GM21576 (cell line): ENCODE data around the gene FAHD1.

Experiments used
- ATAC-seq: cut with Tn5 transposase; IDR thresholded peaks from one replicate; pipeline ENCODE4 v1.9.1; 2021; ENCODE audit warnings: mild to moderate bottlenecking, moderate library complexity; ENCODE audit not compliant: unreplicated experiment

Gene FAHD1

GRCh38 chr16:1826691-1827573 is at the start of gene FAHD1, which contains the start of gene HAGH:
Gene FAHD1 (plus strand): TSS chr16:1827206. CDS start chr16:1827239, 33 bp downstream.
Gene HAGH (minus strand): TSS chr16:1826825. CDS start chr16:1826787, 38 bp downstream.
- peak; percentile 76 for ATAC-seq

DNA sequence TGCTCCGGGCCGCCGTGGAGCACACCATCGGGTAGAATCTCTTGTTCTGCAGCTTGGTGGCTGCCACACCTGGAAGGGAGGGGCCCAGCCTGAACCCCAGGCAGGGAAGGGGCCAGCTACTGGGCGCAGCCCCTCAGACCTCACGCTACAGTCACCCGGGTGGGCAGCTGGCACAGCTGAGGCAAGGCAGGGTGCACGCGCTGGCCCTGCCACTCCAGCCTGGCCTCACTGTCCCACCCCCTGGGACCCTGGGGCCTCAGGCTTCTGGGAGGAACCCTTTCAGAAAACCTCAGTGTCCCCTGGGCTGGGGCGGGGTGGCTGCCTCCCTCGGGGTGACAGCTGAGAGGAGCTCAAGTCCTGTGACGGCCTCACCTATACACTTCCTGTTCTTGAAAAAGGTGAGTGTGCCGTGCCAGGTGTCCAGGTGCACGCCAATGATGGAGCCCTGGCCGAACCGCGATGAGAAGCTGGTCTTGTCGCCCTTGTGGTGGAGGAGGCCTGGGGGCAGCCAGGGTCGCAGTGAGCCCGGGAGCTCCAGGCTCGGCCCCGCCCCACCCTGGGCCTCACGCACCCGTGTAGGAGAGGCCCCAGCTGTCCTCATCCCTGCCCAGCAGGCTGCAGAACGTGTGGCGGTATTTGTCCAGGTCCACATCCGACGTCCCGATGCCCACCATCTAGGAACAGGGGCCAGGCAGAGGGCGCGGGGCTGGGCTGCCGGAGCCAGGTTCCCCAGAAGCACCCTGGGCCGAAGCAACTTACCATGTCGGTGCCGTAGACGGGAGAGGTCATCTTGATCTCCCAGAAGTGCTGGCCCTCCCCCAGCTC is 49.4 kb upstream of the FAHD1 start:
- no peak for ATAC-seq

GRCh38 chr16:1778200-1779179 is 48.5 kb upstream of the FAHD1 start:
- ATAC-seq = no peak

GRCh38 chr16:1779234-1779701 is 47.7 kb upstream of the FAHD1 start:
- no peak for ATAC-seq

DNA sequence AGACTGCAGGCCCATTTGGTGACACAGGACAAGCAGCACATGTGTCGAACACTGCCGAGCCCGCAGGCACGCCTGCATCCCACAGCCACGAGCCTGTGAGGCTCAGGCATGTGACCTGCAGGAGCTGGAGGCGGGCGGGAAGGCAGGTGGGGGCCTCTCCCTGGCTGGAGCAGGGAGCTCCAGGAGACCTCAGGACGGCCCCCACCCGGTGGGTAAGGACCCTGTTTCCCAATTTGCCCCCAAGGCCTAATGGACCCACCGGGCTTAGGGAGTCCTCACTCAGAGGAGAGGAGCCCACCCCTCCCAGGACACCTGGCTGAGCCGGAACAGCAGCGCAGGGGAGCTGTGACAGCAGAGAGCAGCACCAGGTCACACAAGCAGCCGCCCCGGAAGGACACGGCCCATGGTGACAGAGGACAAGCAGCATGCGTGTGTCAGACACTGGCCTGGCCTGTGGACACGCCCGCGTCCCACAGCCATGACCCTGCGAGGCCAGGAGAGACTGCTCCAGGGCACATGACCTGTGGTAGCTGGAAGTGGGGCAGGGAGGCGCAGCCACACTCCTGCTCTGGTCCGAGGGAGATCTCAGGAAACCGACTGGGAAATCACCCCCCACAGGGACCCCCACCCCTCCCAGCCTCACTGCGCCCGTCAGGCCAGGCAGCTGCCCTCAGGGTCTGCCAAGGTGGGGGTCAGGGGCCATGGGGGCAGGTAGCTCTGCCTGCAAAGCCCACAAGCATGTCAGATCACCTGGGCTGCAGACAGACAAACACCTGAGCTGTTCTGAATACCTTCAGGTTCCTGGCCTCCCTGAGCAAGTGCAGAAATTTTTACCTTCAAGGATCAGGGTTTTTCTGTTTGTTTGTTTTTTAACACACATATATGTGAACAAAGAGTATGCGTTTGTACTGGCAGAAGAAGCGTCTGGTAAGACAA is 47.0 kb upstream of the FAHD1 start:
- ATAC-seq = no peak

GRCh38 chr16:1780677-1781072 is 46.3 kb upstream of the FAHD1 start:
- no peak for ATAC-seq

GRCh38 chr16:1781254-1781653 is 45.8 kb upstream of the FAHD1 start:
- ATAC-seq = no peak

GRCh38 chr16:1781758-1782407 is 45.1 kb upstream of the FAHD1 start:
- ATAC-seq = peak; percentile 3

DNA sequence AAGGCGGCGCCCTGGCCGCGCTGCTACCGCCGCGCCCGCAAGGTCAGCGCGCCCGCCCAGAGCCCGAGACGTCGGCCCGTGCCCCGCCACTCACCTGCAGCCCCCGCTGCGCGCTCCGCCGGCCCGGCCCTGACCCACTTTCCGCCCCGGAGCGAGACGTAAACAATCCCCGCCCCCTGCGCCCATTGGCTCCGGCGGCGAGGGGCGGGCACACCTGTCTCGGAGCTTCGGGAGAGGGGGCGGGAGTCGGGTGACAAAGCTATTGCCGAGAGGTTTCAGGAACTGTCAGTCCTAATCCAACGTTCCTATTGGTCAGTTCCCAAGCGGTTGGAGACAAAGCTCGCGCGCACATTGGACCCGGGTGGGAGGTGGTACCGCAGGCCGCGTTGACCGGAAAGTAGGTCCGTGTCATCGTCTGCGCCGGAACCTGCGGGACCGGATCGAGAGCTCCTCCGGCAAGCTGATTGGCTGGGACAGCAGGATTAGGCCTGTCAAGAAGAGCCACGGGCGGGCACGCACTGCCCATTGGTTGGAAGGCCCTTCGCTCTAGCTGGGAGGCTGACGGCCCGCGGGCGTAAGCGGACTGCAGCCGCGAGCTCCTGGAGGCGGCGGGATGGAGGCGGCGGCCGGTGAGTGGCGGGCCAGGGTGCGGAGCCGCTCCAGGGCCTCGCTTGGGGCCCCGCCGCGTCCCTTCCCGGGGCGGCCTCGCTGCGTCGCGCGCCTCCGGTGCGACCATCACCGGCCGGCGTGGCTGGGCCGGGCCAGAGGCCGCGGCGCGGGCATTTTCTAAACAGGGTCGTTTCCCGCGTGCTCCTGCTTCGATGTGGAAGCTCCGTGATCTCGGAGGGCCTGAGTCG is 44.4 kb upstream of the FAHD1 start, which contains the start of the genes NUBP2 and SPSB3:
Gene NUBP2, plus strand, starts transcription at position 553 of the 857 bp plus-strand sequence. Its CDS starts 61 bp downstream, at position 614.
Gene SPSB3, minus strand, starts transcription at position 164 of the 857 bp plus-strand sequence. CDS start 1,088 bp downstream, outside the sequence.
- peak; percentile 80 for ATAC-seq

GRCh38 chr16:1784977-1785845 is 41.8 kb upstream of the FAHD1 start:
- no peak for ATAC-seq

GRCh38 chr16:1785846-1786170 is 41.2 kb upstream of the FAHD1 start:
- ATAC-seq = no peak

GRCh38 chr16:1786242-1787055 is 40.6 kb upstream of the FAHD1 start:
- no peak for ATAC-seq

GRCh38 chr16:1787056-1787321 is 40.0 kb upstream of the FAHD1 start:
- ATAC-seq = no peak

- ATAC-seq = no peak
Measured at GRCh38 chr16:1787322-1788094, 39.5 kb upstream of the FAHD1 start.

GRCh38 chr16:1788095-1788707 is 38.8 kb upstream of the FAHD1 start:
- ATAC-seq = no peak
